CD4-positive, CD25-positive, alpha-beta regulatory T cell (primary cell): Measurements from ENCODE around the gene SRP14. TPM values are rescaled to one million over a fixed set of nuclear protein-coding genes. Genes with fewer than 3 reads are reported as not detected.

ENCODE experiments used
- ATAC-seq, 2 donors: fragments of 150-1000 bp; cut with Tn5 transposase; one replicate each; pipeline ENCODE4 v1.10.0; 2021; ENCODE audit warnings: low read depth in 2 of 2, moderate number of reproducible peaks in 2 of 2, moderate library complexity in 1 of 2
- DNase-seq, 3 donors: peaks; one replicate each; pipeline versions ENCODE4 v3.0.0 to v3.0.0-alpha.2; 2012 to 2022; ENCODE audit warnings: mixed read lengths in 1 of 3
- H3K27ac ChIP-seq: one replicate; pipeline ENCODE4 v1.7.0; 2013; ENCODE audit warnings: mild to moderate bottlenecking, low read length; ENCODE audit not compliant: insufficient read depth, poor library complexity, severe bottlenecking
- H3K27me3 ChIP-seq: one replicate; pipeline ENCODE4 v1.7.0; 2013; ENCODE audit warnings: low read length; ENCODE audit not compliant: control insufficient read depth, insufficient read depth
- H3K36me3 ChIP-seq: one replicate; pipeline ENCODE4 v1.7.0; 2013; ENCODE audit warnings: mild to moderate bottlenecking, low read length, moderate library complexity; ENCODE audit not compliant: control insufficient read depth, insufficient read depth
- H3K4me1 ChIP-seq: 2 replicates; pipeline ENCODE4 v1.7.0; 2013; ENCODE audit warnings: mild to moderate bottlenecking, low read length; ENCODE audit not compliant: insufficient read depth, control insufficient read depth, poor library complexity, severe bottlenecking
- H3K4me3 ChIP-seq: one replicate; pipeline ENCODE4 v1.7.0; 2013; ENCODE audit warnings: low read depth, mild to moderate bottlenecking, low read length, moderate library complexity
- H3K9me3 ChIP-seq, 2 experiments: 1 replicate in 1 of 2; 2 replicates in 1 of 2; pipeline ENCODE4 v1.7.0; 2013; ENCODE audit warnings: low read length in 2 of 2, mild to moderate bottlenecking in 1 of 2, moderate library complexity in 1 of 2; ENCODE audit not compliant: control insufficient read depth in 2 of 2
- H3K27ac Mint-ChIP-seq, 3 donors: one replicate each; pipeline ENCODE4 v1.8.0; 2020 to 2022; ENCODE audit warnings: mild to moderate bottlenecking in 3 of 3, mixed read lengths in 3 of 3, moderate library complexity in 2 of 3
- H3K27me3 Mint-ChIP-seq: one replicate; pipeline ENCODE4 v1.8.0; 2022; ENCODE audit warnings: mild to moderate bottlenecking, mixed read lengths
- H3K36me3 Mint-ChIP-seq: one replicate; pipeline ENCODE4 v1.8.0; 2020; ENCODE audit warnings: mixed read lengths
- H3K4me1 Mint-ChIP-seq, 4 donors: one replicate each; pipeline ENCODE4 v1.8.0; 2020 to 2022; ENCODE audit warnings: mixed read lengths in 4 of 4, mild to moderate bottlenecking in 1 of 4
- H3K4me3 Mint-ChIP-seq, 4 donors: one replicate each; pipeline ENCODE4 v1.8.0; 2020 to 2022; ENCODE audit warnings: mild to moderate bottlenecking in 4 of 4, mixed read lengths in 4 of 4, moderate library complexity in 3 of 4
- H3K9me3 Mint-ChIP-seq, 7 donors: one replicate each; pipeline ENCODE4 v1.8.0; 2020 to 2022; ENCODE audit warnings: mixed read lengths in 7 of 7, mild to moderate bottlenecking in 3 of 7, moderate library complexity in 2 of 7
- polyA plus RNA-seq, 4 donors: library from polyadenylated mRNA; unstranded; fragments of 300-500 nt; fragmentation: Illumina TruSeq; gene quantifications; one replicate each; pipeline ENCODE4 v1.2.3, GENCODE V29; 2021
- total RNA-seq: library from RNA; stranded (reverse); gene quantifications from one replicate; pipeline ENCODE4 v1.2.3, GENCODE V29; 2022

SRP14 gene
- total and polyA plus RNA-seq, 5 donors from 2014 or later: 128 to 928 (median 818) TPM

DNA sequence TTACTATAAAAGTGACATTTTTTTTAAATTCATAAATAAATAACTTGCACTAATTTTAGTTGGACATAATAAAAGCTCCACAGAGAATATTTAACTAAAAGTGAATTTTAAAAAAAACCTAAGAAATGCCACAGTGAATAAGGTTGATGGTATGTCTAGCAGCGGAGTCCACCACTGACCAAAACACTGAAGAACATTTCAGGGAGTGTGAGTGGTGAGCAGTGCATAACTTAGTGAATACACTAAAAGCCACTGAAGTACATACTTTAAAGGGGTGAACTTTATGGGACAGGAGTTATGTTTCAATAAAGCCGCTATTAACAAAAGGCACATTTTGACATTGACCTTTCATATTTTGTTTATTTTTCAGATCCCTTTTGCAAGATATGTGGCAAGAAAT, 32.3 kb downstream of the SRP14 start:
- Histone ChIP-seq H3K27ac (no peak overlapping the region), H3K4me1 (no peaks in the 10 kb centered on the region), H3K27me3 (no peaks in the 10 kb centered on the region), H3K36me3 (peaks cover 24% of the 10 kb centered on the region), H3K4me3 (no peak overlapping the region), H3K9me3 (no peaks in the 10 kb centered on the region)
- no peak overlapping the region for H3K4me3 Mint-ChIP-seq
- peaks cover 45% of the 10 kb centered on the region for H3K36me3 Mint-ChIP-seq
- no peaks in the 10 kb centered on the region for H3K27me3 Mint-ChIP-seq
- H3K9me3 Mint-ChIP-seq: no peaks in the 10 kb centered on the region
- H3K27ac Mint-ChIP-seq: no peak overlapping the region
- DNase-seq: no peak
- ATAC-seq: no peak
- H3K4me1 Mint-ChIP-seq: peaks cover 0 to 4% (median 2%) of the 10 kb centered on the region in 4 donors

DNA sequence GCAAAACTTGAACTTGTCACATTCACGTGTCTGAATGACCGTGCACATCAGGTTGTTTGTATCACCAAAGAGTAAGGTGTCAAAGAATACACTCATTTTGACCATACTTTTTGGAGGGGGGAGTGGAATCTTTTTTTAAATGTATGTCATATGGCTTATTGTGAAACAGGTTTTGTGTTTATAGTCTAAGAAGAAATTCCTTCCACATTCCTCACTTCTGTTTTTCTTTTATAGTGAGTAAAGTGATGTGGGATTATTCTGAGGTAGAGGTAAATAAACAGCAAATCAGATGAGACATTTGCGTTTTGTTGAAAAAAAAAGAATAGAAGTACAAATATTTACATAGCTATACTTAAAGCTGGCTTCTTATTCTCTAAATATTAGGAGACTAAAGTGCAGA, 33.0 kb downstream of the SRP14 start:
- Histone ChIP-seq H3K4me1 (no peaks in the 10 kb centered on the region), H3K27ac (no peak overlapping the region), H3K36me3 (peaks cover 27% of the 10 kb centered on the region), H3K9me3 (no peaks in the 10 kb centered on the region), H3K27me3 (no peaks in the 10 kb centered on the region), H3K4me3 (no peak overlapping the region)
- Mint-ChIP-seq H3K36me3 (peaks cover 42% of the 10 kb centered on the region), H3K9me3 (no peaks in the 10 kb centered on the region), H3K27ac (no peak overlapping the region), H3K4me3 (no peak overlapping the region), H3K4me1 (peaks cover 0 to 4% (median 2%) of the 10 kb centered on the region in 4 donors), H3K27me3 (no peaks in the 10 kb centered on the region)
- ATAC-seq (no peak), DNase-seq (no peak)

DNA sequence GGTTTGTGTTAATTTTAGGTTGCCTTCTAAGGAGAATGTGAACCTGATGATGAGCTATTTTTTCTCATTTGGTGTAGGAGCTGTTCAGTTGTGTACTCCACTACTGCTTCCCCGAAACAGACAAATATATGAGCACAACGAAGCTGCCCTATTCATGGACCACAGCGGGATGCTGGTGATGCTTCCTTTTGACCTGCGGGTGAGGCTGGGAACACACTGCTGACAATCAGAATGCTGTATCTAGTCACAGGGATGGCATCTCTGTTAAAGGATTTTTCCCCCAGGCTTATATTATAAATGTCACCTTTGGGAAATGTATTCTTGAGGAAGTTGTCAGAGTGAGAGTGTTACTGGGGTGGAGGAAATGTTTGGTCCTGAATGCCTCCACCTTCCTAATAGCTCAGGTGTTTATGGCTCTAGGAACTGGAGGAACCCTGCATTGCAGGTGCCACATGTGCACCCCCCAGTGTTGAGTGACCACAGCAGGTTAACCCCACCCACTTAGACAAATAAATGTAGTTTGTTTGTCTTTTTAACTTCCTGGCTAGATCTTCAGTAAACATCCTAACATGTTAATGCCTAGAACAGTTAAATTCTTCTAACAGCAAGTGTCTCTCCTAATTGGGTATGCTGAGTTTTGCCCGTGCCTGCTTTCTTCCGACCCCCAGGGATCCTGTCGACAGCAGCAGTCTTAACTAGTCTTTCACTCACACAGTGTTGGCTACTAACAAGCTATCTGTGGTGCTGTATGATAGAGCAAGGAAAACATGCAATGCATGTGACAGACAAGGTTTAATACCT, 35.7 kb downstream of the SRP14 start:
- H3K36me3 Mint-ChIP-seq: peaks cover 31% of the 10 kb centered on the region
- peaks cover 27% of the 10 kb centered on the region for H3K36me3 ChIP-seq
- no peaks in the 10 kb centered on the region for H3K9me3 ChIP-seq
- peak overlapping the region in 1 of 3 donors; percentile 18 for H3K27ac Mint-ChIP-seq
- no peaks in the 10 kb centered on the region for H3K4me1 ChIP-seq
- H3K27me3 Mint-ChIP-seq: no peaks in the 10 kb centered on the region
- peaks cover 0 to 16% (median 4%) of the 10 kb centered on the region in 4 donors for H3K4me1 Mint-ChIP-seq
- no peaks in the 10 kb centered on the region for H3K27me3 ChIP-seq
- no peak overlapping the region for H3K4me3 Mint-ChIP-seq
- H3K27ac ChIP-seq: no peak overlapping the region
- H3K4me3 ChIP-seq: no peak overlapping the region
- no peaks in the 10 kb centered on the region for H3K9me3 Mint-ChIP-seq
- ATAC-seq (no peak), DNase-seq (no peak)

DNA sequence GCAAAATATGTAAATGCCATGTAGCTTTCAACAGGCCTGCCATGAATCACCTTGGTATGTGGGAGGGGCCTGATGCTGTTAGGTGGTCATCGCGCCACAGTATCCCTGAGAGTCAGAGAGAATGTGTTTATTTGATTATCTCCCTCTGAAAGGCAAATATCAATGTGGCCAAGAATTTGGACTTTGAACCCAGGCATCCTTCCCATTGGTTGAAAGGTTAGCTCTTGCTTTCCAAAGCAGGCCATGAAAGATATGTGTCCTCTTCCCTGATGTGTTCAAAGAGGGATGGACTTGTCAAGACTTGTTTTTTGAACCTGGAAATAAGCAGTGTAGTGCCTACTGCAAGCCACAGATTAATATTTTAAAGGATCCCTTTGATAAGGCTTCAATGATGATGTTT, 36.7 kb downstream of the SRP14 start:
- Mint-ChIP-seq H3K27me3 (no peaks in the 10 kb centered on the region), H3K4me3 (no peak overlapping the region), H3K27ac (no peak overlapping the region), H3K9me3 (no peaks in the 10 kb centered on the region), H3K4me1 (peaks cover 0 to 21% (median 4%) of the 10 kb centered on the region in 4 donors), H3K36me3 (peaks cover 24% of the 10 kb centered on the region)
- no peak overlapping the region for H3K27ac ChIP-seq
- ATAC-seq (no peak), DNase-seq (no peak)
- H3K36me3 ChIP-seq: peaks cover 25% of the 10 kb centered on the region
- no peaks in the 10 kb centered on the region for H3K4me1 ChIP-seq
- no peaks in the 10 kb centered on the region for H3K9me3 ChIP-seq
- no peak overlapping the region for H3K4me3 ChIP-seq
- no peaks in the 10 kb centered on the region for H3K27me3 ChIP-seq

DNA sequence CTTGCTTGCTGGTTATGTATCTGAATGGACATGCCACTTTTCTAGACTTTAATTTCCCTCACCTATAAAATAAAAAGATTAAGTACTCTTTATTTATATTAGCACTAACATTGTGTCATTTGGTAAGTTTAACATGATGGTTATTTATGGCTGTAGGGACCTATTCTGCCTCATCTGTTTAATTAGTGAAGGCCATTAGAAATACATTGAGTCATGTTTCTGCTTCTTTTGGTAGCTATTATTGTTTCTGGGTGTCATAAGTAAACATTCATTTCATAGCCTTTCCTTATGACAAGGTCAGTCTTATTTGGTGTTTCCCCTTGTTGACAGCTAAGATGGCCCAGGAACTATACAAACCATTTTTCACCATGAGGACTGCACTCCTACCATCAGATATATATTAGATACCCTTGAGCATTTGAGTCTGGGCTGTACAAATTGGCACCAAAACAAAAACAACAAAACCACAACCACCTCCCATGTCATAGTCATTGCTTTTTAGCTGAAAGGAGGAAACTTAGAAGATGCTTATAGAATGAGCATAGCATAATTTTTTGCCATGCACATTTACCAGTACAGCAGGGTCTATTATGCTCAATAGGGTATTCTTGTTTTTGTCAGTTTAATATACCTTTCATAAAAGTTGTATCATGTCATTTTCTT, 39.3 kb downstream of the SRP14 start:
- DNase-seq: peak in 1 of 3 donors; percentile 6
- Histone ChIP-seq H3K27ac (no peak overlapping the region), H3K9me3 (no peaks in the 10 kb centered on the region), H3K27me3 (no peaks in the 10 kb centered on the region), H3K36me3 (peaks cover 22% of the 10 kb centered on the region), H3K4me1 (no peaks in the 10 kb centered on the region), H3K4me3 (no peak overlapping the region)
- Mint-ChIP-seq H3K27me3 (no peaks in the 10 kb centered on the region), H3K4me3 (no peak overlapping the region), H3K9me3 (no peaks in the 10 kb centered on the region), H3K27ac (peak overlapping the region in 1 of 3 donors; percentile 11), H3K4me1 (peaks cover 0 to 21% (median 4%) of the 10 kb centered on the region in 4 donors), H3K36me3 (peaks cover 28% of the 10 kb centered on the region)
- ATAC-seq: peak in 1 of 2 donors; percentile 46

DNA sequence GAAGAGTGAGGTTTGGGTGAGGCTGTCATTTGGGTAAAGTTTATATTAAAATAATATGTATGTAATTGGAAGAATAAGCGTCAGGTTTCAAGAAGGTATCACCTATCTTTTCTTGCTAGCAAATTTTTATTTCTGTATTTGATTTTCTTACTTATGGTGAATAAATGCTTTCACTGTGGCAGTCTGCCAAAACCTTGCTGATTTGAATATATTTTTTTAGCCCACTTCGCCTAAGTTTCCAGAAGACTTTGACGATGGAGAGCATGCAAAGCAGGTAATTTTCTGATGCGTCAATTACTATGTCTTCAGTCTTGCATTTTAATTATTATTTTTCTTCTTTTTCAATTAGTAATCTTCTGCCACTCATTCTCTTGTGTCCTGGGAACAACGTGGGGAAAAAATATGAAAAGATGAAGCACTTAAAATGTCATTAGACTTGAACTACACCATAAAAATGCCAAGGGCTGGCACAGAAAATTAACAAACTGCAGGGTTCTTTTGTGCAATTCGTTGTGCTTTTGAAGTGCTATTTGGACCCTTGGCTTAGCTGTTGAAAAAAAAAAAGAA, 40.4 kb downstream of the SRP14 start:
- no peaks in the 10 kb centered on the region for H3K9me3 ChIP-seq
- DNase-seq (no peak), ATAC-seq (no peak)
- H3K27me3 ChIP-seq: no peaks in the 10 kb centered on the region
- H3K27ac ChIP-seq: no peak overlapping the region
- no peaks in the 10 kb centered on the region for H3K4me1 ChIP-seq
- peaks cover 22% of the 10 kb centered on the region for H3K36me3 ChIP-seq
- H3K4me3 ChIP-seq: no peak overlapping the region
- Mint-ChIP-seq H3K4me1 (peaks cover 0 to 17% (median 3%) of the 10 kb centered on the region in 4 donors), H3K27me3 (no peaks in the 10 kb centered on the region), H3K27ac (peak overlapping the region in 1 of 3 donors; percentile 61), H3K36me3 (peaks cover 32% of the 10 kb centered on the region), H3K9me3 (peaks cover 0 to 1% (median 0%) of the 10 kb centered on the region in 7 donors), H3K4me3 (no peak overlapping the region)

DNA sequence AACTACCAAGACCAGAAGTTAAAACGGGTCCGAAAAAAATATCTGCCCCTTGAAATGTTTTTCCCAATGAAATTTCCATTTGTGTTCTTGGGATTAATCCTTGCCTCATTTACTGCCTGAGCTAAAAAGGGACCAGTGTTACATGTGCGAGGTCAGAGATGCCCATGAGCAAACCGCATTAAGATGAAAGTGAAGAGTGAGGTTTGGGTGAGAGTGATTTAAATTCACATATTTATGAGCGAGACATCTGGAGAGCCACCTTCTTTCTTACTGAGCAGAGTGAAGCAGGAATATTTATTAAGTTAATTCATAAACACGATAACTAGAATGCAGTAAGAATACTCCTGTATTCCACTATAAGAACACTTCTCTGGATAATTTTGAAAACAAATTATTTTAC, 41.3 kb downstream of the SRP14 start:
- H3K9me3 ChIP-seq: no peaks in the 10 kb centered on the region
- no peaks in the 10 kb centered on the region for H3K27me3 ChIP-seq
- no peak overlapping the region for H3K27ac ChIP-seq
- no peak overlapping the region for H3K4me3 ChIP-seq
- Mint-ChIP-seq H3K9me3 (peaks cover 0 to 1% (median 0%) of the 10 kb centered on the region in 7 donors), H3K27ac (no peak overlapping the region), H3K4me1 (peaks cover 0 to 16% (median 3%) of the 10 kb centered on the region in 4 donors), H3K27me3 (no peaks in the 10 kb centered on the region), H3K36me3 (peaks cover 40% of the 10 kb centered on the region), H3K4me3 (no peak overlapping the region)
- ATAC-seq (no peak), DNase-seq (no peak)
- peaks cover 16% of the 10 kb centered on the region for H3K36me3 ChIP-seq
- H3K4me1 ChIP-seq: no peaks in the 10 kb centered on the region
